ENCODE results near the gene ADCY9.
"Not testable (repeated sequence)": the region's sequence is repeated elsewhere in the genome, so short reads cannot be mapped to it uniquely, and the experiment has no call there.

ADCY9 gene

GRCh38 chr16:4067262-4068001, 48.8 kb downstream of the ADCY9 start:
- DNase-seq, result peak; percentile 70

GRCh38 chr16:4064950-4065352, 51.3 kb downstream of the ADCY9 start:
- no peak for DNase-seq

GRCh38 chr16:4062212-4062802, 53.9 kb downstream of the ADCY9 start:
- DNase-seq, result no peak

GRCh38 chr16:4060823-4061222, 55.4 kb downstream of the ADCY9 start:
- DNase-seq, result peak; percentile 32

GRCh38 chr16:4060009-4060408, 56.2 kb downstream of the ADCY9 start:
- no peak for DNase-seq

- DNase-seq, result no peak
These were observed 57.9 kb downstream of the ADCY9 start for GRCh38 chr16:4058386-4058785.

- DNase-seq, result no peak
These were observed 58.8 kb downstream of the ADCY9 start for GRCh38 chr16:4057439-4057877.

GRCh38 chr16:4056161-4057105, 59.8 kb downstream of the ADCY9 start:
- DNase-seq, result no peak

- DNase-seq, result no peak
These were observed 60.5 kb downstream of the ADCY9 start for GRCh38 chr16:4055748-4056147.

GRCh38 chr16:4053301-4053845, 62.9 kb downstream of the ADCY9 start:
- peak; percentile 63 for DNase-seq

GRCh38 chr16:4052801-4053293, 63.4 kb downstream of the ADCY9 start:
- DNase-seq, result peak; percentile 49

GRCh38 chr16:4052096-4052495, 64.1 kb downstream of the ADCY9 start:
- no peak for DNase-seq

- DNase-seq, result no peak
These were observed 64.7 kb downstream of the ADCY9 start for GRCh38 chr16:4051591-4051990.

GRCh38 chr16:4049031-4049430, 67.2 kb downstream of the ADCY9 start:
- no peak for DNase-seq

GRCh38 chr16:4048481-4048880, 67.8 kb downstream of the ADCY9 start:
- DNase-seq, result no peak

GRCh38 chr16:4046221-4046620, 70.0 kb downstream of the ADCY9 start:
- DNase-seq, result no peak

GRCh38 chr16:4045561-4045960, 70.7 kb downstream of the ADCY9 start:
- not testable (repeated sequence) for DNase-seq

- no peak for DNase-seq
These were observed 73.7 kb downstream of the ADCY9 start for GRCh38 chr16:4042581-4042980.

GRCh38 chr16:4038448-4038847, 77.8 kb downstream of the ADCY9 start:
- no peak for DNase-seq

- not testable (repeated sequence) for DNase-seq
These were observed 79.3 kb downstream of the ADCY9 start for GRCh38 chr16:4036952-4037351.

- DNase-seq, result no peak
These were observed 81.3 kb downstream of the ADCY9 start for GRCh38 chr16:4034963-4035362.

GRCh38 chr16:4033951-4034350, 82.3 kb downstream of the ADCY9 start:
- DNase-seq, result no peak

GRCh38 chr16:4032768-4033167, 83.5 kb downstream of the ADCY9 start:
- no peak for DNase-seq

Data from fibroblast of skin of scalp (primary cell).